Activated B cell treated with CpG ODN at 0.5 μM for 24 hours (primary cell): ENCODE data around the gene SCFD2. TPM values are rescaled to one million over a fixed set of nuclear protein-coding genes. Genes with fewer than 3 reads are reported as not detected.

Source experiments
- ATAC-seq: fragments of 200-7000 bp; cut with Tn5 transposase; one replicate; pipeline ENCODE4 v1.10.0; 2021; ENCODE audit warnings: low read depth, mild to moderate bottlenecking, moderate library complexity
- CTCF ChIA-PET: fragments of 350-600 bp; sonication (Branson Sonifier 250); formaldehyde crosslinking; loops from one replicate; lab custom pipeline; 2021; ENCODE audit warnings: antibody characterized with exemption; lab: Charles Lee
- POLR2A ChIA-PET: fragments of 350-600 bp; sonication (Branson Sonifier 250); formaldehyde crosslinking; loops from one replicate; lab custom pipeline; 2021; ENCODE audit warnings: antibody characterized with exemption; lab: Charles Lee
- DNase-seq: peaks from one replicate; pipeline ENCODE4 v3.0.0; 2022
- H3K27ac Mint-ChIP-seq: one replicate; pipeline ENCODE4 v1.8.0; 2020; ENCODE audit warnings: mixed read lengths
- H3K27me3 Mint-ChIP-seq: one replicate; pipeline ENCODE4 v1.8.0; 2021; ENCODE audit warnings: mixed read lengths
- H3K36me3 Mint-ChIP-seq: one replicate; pipeline ENCODE4 v1.8.0; 2021; ENCODE audit warnings: low read depth, mixed read lengths
- H3K4me1 Mint-ChIP-seq: one replicate; pipeline ENCODE4 v1.8.0; 2021; ENCODE audit warnings: mixed read lengths
- H3K4me3 Mint-ChIP-seq: one replicate; pipeline ENCODE4 v1.8.0; 2020; ENCODE audit warnings: mild to moderate bottlenecking, mixed read lengths
- H3K9me3 Mint-ChIP-seq: one replicate; pipeline ENCODE4 v1.8.0; 2020; ENCODE audit warnings: mixed read lengths
- intact Hi-C: fragments of 100-400 bp; cut with micrococcal nuclease; formaldehyde crosslinking; loops from one replicate; pipeline ENCODE4 v1.15.1; 2024
- total RNA-seq: library from RNA; stranded (reverse); gene quantifications from 2 replicates; pipeline ENCODE4 v1.2.3, GENCODE V29; 2022
- TF ChIP-seq, protein P1 (sequence below): fragments of 200-600 bp; IDR thresholded peaks from one replicate; pipeline ENCODE4 v1.8.0; 2022; ENCODE audit warnings: antibody characterized with exemption, mild to moderate bottlenecking

Gene SCFD2
- total RNA-seq, 1 donor from 2014 or later: 46.6 TPM

GRCh38 chr4:53000560-53000959 lies 365.3 kb downstream of the SCFD2 start:
- intact Hi-C loops: no loop called here
- Mint-ChIP-seq H3K27me3 (no peaks in the 10 kb centered on the region), H3K27ac (no peak overlapping the region), H3K4me1 (peaks cover 3% of the 10 kb centered on the region), H3K4me3 (no peak overlapping the region), H3K36me3 (peaks cover 1% of the 10 kb centered on the region), H3K9me3 (no peaks in the 10 kb centered on the region)
- ChIA-PET POLR2A (no interaction called here), CTCF (interaction anchor here (1.3 kb wide), 1 partner anchor 16 kb away, joined by 4 read pairs; no protein-coding TSS in a partner anchor)
- ATAC-seq (no peak), DNase-seq (no peak)
- TF ChIP-seq, protein P1, sequence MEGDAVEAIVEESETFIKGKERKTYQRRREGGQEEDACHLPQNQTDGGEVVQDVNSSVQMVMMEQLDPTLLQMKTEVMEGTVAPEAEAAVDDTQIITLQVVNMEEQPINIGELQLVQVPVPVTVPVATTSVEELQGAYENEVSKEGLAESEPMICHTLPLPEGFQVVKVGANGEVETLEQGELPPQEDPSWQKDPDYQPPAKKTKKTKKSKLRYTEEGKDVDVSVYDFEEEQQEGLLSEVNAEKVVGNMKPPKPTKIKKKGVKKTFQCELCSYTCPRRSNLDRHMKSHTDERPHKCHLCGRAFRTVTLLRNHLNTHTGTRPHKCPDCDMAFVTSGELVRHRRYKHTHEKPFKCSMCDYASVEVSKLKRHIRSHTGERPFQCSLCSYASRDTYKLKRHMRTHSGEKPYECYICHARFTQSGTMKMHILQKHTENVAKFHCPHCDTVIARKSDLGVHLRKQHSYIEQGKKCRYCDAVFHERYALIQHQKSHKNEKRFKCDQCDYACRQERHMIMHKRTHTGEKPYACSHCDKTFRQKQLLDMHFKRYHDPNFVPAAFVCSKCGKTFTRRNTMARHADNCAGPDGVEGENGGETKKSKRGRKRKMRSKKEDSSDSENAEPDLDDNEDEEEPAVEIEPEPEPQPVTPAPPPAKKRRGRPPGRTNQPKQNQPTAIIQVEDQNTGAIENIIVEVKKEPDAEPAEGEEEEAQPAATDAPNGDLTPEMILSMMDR: no peak

DNA sequence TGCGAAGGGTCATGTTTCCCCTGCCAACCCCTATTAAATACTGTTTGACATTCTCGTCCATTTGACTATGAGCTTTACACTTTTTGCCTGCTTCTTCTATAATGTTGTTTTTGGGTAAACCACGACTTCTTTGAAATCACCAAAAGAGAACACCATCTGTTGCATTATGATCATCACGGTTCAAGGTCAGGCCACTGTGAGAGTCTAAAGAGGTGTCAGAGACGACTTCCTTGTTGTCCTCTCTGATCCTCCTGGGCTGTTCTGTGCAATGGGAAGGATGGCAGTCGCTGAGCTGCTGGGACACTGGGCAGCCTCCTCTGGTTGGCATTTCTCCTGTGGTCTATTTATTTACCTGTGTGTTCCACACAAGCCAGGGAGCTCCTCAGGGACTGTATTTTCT lies 366.2 kb downstream of the SCFD2 start:
- no peaks in the 10 kb centered on the region for H3K9me3 Mint-ChIP-seq
- POLR2A ChIA-PET: no interaction called here
- intact Hi-C loops: no loop called here
- CTCF ChIA-PET: interaction anchor here (1.3 kb wide), 1 partner anchor 15 kb away, joined by 4 read pairs; no protein-coding TSS in a partner anchor
- DNase-seq (no peak), ATAC-seq (no peak)
- TF ChIP-seq, protein P1: no peak
- no peak overlapping the region for H3K27ac Mint-ChIP-seq
- peaks cover 1% of the 10 kb centered on the region for H3K36me3 Mint-ChIP-seq
- H3K4me1 Mint-ChIP-seq: peaks cover 3% of the 10 kb centered on the region
- H3K27me3 Mint-ChIP-seq: no peaks in the 10 kb centered on the region
- no peak overlapping the region for H3K4me3 Mint-ChIP-seq

DNA sequence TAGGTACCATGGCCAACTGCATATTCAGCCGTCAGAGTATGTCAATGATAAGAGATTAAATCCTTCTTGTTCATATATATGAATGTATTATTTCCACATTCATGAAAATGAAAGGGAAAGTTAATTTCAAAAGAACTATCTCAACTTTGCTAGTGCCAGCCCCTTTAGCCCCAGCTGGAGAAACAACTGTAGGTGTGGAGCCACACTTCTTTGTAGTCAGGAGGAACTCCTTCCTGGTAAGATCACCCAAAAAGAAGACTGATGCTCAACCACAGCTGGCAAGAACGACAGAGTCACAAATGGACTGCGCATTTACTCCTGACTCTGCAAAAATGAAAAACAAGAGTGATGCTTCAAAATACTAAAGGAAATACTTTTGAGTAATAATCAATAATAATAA lies 367.4 kb downstream of the SCFD2 start:
- Mint-ChIP-seq H3K27me3 (no peaks in the 10 kb centered on the region), H3K27ac (no peak overlapping the region), H3K9me3 (no peaks in the 10 kb centered on the region), H3K4me1 (no peaks in the 10 kb centered on the region), H3K36me3 (peaks cover 1% of the 10 kb centered on the region), H3K4me3 (no peak overlapping the region)
- DNase-seq (no peak), ATAC-seq (no peak)
- intact Hi-C loops: no loop called here
- TF ChIP-seq, protein P1: no peak
- CTCF ChIA-PET: no interaction called here
- POLR2A ChIA-PET: no interaction called here

GRCh38 chr4:52997132-52997416 lies 368.8 kb downstream of the SCFD2 start:
- no peaks in the 10 kb centered on the region for H3K4me1 Mint-ChIP-seq
- H3K4me3 Mint-ChIP-seq: no peak overlapping the region
- intact Hi-C loops: no loop called here
- no peak overlapping the region for H3K27ac Mint-ChIP-seq
- peaks cover 1% of the 10 kb centered on the region for H3K36me3 Mint-ChIP-seq
- ATAC-seq (no peak), DNase-seq (no peak)
- no peaks in the 10 kb centered on the region for H3K27me3 Mint-ChIP-seq
- ChIA-PET POLR2A (no interaction called here), CTCF (no interaction called here)
- H3K9me3 Mint-ChIP-seq: no peaks in the 10 kb centered on the region
- TF ChIP-seq, protein P1: no peak

DNA sequence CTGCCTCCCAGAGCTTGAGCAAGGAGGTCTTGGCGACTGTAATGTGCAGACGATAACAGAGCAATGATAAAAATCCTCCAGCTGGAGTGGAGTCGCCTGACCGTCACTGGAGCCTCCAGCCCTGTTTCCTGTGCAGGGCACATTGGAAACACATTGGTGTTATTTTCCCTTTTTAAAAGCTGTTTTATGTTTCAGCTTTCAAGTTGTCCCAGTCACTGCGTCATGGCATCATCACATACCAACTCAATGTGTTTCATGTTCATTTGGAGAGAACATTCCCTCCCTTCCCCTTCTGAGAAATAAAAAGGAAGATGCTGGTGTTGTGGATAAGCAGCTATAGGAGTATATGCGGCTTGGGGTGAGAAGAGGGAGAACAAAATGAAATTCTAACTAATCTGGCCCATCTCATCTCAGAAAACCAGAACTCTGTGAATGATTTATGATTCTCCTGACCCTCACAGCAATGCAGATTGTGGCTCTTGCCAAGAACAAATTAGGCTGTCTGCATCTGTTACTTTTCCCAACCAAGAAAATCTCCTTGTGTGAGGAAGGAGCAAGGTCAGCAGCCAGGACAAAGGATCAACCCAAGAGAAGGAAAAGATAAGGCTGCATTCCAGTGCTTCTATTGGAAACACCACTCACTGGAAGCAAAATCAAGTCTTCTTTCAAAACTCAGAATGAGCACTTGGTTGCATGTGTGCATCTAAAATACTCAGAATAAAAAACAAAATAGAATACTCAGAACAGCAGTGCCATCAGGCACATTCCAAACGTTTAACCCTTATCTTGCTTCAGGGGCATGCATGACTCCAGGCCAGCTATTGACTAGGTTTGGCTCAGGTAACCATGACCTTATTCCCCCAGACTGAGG lies 369.4 kb downstream of the SCFD2 start:
- Mint-ChIP-seq H3K9me3 (no peaks in the 10 kb centered on the region), H3K27ac (no peak overlapping the region), H3K36me3 (peaks cover 1% of the 10 kb centered on the region), H3K4me3 (no peak overlapping the region), H3K4me1 (no peaks in the 10 kb centered on the region), H3K27me3 (no peaks in the 10 kb centered on the region)
- CTCF ChIA-PET: no interaction called here
- no peak for DNase-seq
- ATAC-seq: no peak
- TF ChIP-seq, protein P1: no peak
- intact Hi-C loops: no loop called here
- POLR2A ChIA-PET: no interaction called here
